ENCODE measurements around the gene FYB1. TPM values are rescaled to one million over a fixed set of nuclear protein-coding genes. Genes with fewer than 3 reads are reported as not detected.

FYB1 gene
- total RNA-seq, 1 experiment from 2014 or later: 0.02 TPM

DNA sequence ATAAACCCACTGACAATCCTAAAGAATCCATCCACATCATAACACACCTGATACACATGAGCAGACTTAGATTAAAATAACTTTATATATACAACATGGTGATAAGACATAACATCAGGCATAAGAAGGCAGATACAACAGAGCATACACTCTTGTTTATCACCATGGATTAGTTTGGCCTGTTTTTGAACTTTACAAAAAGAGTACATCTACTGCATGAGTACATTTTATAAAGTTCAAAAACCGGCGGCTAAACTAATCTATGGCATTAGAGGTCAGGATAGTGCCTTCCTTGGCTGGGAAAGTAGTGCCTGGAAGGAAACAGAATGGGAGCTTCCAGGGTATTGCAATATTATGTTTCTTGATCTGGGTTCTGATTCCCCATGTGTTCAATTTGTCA lies 160.3 kb downstream of the FYB1 start:
- DNase-seq (ENCODE audit: extremely low read depth, low read depth): no peak

DNA sequence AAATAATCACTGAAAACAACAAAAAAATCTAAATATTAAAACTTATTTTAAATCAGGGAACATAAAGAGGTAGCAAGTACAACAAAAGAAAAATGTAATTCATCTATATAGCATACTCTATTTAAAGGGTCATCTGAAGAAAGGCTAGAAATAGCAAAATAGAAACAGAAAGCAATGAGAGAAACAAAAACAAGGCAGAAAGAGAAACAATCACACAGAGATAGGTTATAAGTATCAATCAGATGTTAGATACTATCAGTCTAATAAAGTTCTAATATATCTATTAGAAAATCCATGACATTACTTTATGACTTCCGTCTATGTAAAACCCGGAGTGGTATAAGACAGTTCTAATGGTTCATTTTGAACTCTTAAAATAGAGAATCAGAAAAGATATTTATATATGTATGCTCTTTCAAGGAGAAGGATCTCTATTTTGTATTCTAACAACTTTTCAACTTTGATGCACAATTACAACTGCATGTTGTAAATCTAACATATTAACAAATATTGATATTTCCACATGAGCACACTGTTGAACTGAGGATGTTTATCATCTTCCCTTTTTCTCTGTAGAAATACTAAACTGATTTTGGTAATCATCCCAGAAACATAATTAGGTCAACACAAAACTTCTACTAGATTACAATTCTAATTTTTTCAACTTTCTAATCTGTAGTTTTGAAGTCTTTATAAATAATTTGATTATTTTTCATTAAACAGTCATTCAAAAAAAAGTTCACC lies 161.0 kb downstream of the FYB1 start:
- DNase-seq (ENCODE audit: extremely low read depth, low read depth): no peak

DNA sequence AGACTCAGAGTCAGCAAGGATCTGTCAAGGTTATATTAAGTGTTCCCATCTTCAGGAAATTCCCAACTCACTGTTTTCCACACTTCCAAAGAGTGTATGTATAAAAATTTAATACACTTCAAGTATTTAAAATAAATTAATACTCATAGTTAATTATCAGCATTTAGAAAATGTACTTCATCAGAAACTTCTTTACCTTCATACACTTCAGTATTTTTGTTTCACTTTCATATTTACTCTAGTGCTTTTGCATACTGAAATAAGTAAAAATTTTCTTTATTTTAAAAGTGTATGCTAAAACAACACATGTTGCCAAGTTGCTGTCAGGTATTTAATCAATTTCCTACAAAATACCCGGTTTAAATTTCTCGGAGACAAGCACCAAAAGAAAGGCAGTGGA lies 161.6 kb downstream of the FYB1 start:
- no peak for DNase-seq (ENCODE audit: extremely low read depth, low read depth)

DNA sequence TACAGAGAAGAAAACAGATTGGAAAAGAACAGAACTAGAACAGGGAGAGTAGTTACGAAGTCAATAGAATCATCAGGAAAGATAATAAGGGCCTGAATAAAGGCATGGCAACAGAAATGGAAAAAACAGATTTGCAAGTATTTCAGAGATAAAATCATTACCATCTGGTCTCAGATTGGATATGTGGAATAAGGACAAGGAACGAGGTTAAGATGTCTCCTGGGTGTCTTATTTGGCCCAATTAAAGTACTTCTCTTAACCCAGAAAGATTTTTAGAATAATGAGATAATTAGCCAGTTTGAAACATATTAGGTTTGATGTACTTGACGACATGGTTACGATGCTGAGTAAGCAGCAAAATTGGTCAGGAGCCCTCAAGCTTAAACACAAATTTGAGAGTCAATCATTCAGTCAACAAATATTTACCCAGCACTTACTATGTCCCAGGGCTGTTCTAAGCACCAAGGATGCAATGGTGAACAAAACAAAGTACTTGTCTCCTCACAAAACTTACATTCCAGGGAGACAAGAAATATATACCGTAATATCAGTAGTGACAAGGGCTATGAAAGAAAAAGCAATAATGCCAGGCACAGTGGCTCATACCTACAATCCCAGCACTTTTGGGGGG lies 163.5 kb downstream of the FYB1 start:
- DNase-seq (ENCODE audit: extremely low read depth, low read depth): no peak

Other genes starting within 250 kb of the FYB1 start
- gene RICTOR, start 145.2 kb downstream of the FYB1 start, total RNA-seq (2014; rRNA removed; shearing (Covaris generic)): 23.8 and 24.5 TPM in 2 replicates
- gene C9, start 144.9 kb upstream of the FYB1 start, total RNA-seq (2014; rRNA removed; shearing (Covaris generic)): not detected in 2 replicates
- gene DAB2, start 205.4 kb upstream of the FYB1 start, total RNA-seq (2014; rRNA removed; shearing (Covaris generic)): 0.14 and 0.59 TPM in 2 replicates

All from NCI-H460 (cell line).